ENCODE results near the gene UCKL1.

- TF ChIP-seq CTCF (IDR thresholded peaks at IDR 0.05; ENCODE audit: low read depth, low read length, poor library complexity, severe bottlenecking) = no peak
- no peak for TF ChIP-seq EZH2phosphoT487 (IDR thresholded peaks at IDR 0.05; ENCODE audit: borderline replicate concordance, low read length)
Measured at GRCh38 chr20:63947638-63948456, 8.4 kb downstream of the UCKL1 start.

Measured in DOHH2 (cell line).